ENCODE results near the gene NEDD8.

Gene NEDD8

DNA sequence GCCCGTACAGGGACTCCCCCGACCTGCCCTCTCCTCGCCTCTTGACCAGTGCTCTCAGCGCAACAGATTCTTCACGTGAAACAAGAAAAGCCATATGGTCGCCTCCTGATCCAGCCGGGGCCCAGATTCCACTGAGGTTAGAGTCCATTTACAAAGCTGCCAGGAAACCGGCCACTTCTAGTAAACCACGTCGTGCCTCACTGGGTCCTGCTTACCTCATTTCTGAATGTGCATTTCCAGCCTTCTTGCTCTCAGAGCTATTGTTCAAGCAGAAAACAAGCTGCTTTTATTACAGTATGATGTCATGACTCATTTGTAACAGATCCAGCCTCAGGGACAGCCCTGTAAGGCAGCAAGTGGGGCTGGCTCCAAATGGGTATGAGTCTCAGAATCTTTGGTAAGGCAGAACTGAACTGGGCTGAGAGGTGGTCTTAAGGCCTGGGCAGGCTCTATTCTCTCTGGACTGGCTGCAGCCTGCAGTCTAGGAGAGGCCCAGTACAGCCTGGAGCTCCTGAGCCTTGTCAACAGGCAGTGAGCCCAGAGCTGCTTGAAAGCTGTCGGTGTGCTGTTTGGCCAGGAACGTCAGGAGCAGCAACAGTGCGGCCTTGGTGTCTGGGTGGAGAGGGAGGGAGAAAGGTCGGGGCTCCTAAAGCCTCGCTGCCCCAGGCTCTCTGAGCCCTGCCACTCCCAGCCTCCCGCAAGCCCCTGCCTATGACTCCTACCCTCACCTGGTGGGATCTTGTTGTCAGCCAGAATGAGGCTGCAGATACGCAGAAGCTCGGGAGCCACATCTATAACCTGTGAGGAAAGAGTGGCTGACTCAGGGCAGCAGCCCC lies 52.0 kb downstream of the NEDD8 start:
- H3K4me1 Mint-ChIP-seq (ENCODE audit: low read depth) = no peaks in the 10 kb centered on the region
- H3K27me3 Mint-ChIP-seq (ENCODE audit: low read depth) = no peaks in the 10 kb centered on the region
- H3K4me3 Mint-ChIP-seq = no peak overlapping the region
- no peaks in the 10 kb centered on the region for H3K9me3 Mint-ChIP-seq
- peaks cover 44% of the 10 kb centered on the region for H3K36me3 Mint-ChIP-seq (ENCODE audit: low read depth)
- no peak overlapping the region for H3K27ac Mint-ChIP-seq

DNA sequence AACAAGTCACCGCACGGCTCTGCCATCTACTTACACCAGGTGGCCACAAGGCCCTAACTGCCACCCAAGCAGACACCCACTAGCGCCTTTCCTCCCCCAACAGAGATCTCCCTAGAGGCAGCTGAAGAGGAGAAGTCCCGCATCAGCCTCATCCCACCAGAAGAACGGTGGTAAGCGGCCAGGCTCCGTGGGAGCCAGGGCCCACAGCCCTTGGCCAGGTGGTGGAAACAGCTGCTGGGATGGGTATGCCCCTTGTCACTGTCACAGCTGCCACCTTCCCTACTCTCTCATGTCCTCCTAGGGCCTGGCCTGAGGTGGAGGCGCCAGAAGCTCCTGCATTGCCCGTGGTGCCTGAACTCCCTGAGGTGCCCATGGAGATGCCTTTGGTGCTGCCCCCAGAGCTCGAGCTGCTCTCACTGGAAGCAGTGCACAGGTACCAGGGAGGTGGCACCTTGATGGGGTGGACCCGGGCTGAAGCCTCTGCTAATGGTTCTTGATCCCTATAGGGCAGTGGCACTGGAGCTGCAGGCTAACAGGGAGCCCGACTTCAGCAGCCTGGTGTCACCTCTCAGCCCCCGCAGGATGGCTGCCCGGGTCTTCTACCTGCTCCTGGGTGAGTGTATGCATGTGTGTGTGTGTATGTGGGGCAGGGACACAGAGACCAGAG lies 52.7 kb downstream of the NEDD8 start:
- H3K36me3 Mint-ChIP-seq (ENCODE audit: low read depth) = peaks cover 52% of the 10 kb centered on the region

DNA sequence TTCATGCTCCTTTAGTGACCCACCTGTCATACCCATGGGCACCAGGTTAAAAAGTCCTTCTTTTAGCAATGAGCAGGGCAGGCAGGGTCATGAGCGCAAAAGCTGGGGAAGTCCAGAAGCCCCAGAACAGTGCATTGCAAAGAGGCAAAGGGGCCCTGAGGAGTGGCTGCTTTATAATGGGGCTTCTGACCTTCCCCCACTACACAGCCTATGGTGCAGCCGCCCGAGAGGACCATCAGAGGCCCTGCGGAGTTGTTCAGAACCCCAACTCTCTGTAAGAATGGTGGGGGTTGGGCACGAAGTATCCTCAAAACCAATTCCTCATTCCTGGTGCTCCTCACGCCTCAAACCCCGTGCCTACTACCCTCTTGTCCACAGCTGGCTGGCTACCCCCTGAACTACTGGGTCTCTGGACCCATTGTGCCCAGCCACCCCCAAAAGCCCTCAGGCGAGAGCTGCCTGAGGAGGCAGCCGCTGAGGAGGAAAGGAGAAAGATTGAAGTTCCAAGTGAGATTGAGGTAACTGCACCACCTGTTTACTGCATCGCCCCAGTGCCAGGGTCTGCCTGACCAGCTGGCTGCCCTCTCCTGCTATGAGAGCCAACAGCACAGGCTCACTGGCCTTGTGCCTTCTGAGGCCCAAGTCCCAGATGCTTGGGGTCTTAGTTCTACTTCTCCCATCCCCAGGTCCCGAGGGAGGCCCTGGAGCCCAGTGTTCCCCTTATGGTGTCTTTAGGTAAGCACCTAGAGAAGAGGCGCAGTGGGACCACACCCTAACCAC lies 53.6 kb downstream of the NEDD8 start:
- Mint-ChIP-seq H3K27me3 (ENCODE audit: low read depth) (no peaks in the 10 kb centered on the region), H3K36me3 (ENCODE audit: low read depth) (peaks cover 52% of the 10 kb centered on the region), H3K4me1 (ENCODE audit: low read depth) (no peaks in the 10 kb centered on the region), H3K4me3 (no peak overlapping the region), H3K9me3 (no peaks in the 10 kb centered on the region), H3K27ac (no peak overlapping the region)

More for the DNA sequence above, 52.7 kb downstream of the NEDD8 start:
- H3K4me3 Mint-ChIP-seq = no peak overlapping the region
- H3K9me3 Mint-ChIP-seq = no peaks in the 10 kb centered on the region
- H3K27me3 Mint-ChIP-seq (ENCODE audit: low read depth) = no peaks in the 10 kb centered on the region
- no peak overlapping the region for H3K27ac Mint-ChIP-seq
- no peaks in the 10 kb centered on the region for H3K4me1 Mint-ChIP-seq (ENCODE audit: low read depth)

GRCh38 chr14:24177891-24178290 lies 54.3 kb downstream of the NEDD8 start:
- Mint-ChIP-seq H3K36me3 (ENCODE audit: low read depth) (peaks cover 57% of the 10 kb centered on the region), H3K4me3 (no peak overlapping the region), H3K9me3 (no peaks in the 10 kb centered on the region), H3K27me3 (ENCODE audit: low read depth) (no peaks in the 10 kb centered on the region), H3K4me1 (ENCODE audit: low read depth) (peaks cover under 1% of the 10 kb centered on the region), H3K27ac (no peak overlapping the region)

- Mint-ChIP-seq H3K36me3 (ENCODE audit: low read depth) (peaks cover 55% of the 10 kb centered on the region), H3K9me3 (no peaks in the 10 kb centered on the region), H3K27ac (no peak overlapping the region), H3K4me3 (no peak overlapping the region), H3K27me3 (ENCODE audit: low read depth) (no peaks in the 10 kb centered on the region), H3K4me1 (ENCODE audit: low read depth) (peaks cover 3% of the 10 kb centered on the region)
Measured at GRCh38 chr14:24177041-24177825, 54.9 kb downstream of the NEDD8 start.

DNA sequence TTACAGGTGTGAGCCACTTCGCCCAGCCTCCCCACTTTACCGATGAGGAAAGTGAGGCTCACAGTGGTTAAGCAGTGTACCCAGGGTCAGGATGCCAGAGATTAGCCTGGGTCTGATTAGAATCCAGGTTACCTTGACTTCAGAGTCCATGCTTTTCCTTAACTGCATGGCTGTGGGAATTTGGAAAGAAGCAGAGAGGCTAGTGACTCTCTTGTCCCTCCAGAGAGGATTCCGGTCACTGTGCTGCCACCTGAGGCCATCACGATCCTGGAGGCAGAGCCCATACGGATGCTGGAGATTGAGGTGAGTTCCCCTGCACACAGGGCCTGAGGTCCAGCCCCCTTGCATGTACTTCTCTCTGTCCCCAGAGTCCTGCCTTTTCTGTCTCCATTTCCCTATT lies 55.6 kb downstream of the NEDD8 start:
- H3K4me3 Mint-ChIP-seq = no peak overlapping the region
- peaks cover 4% of the 10 kb centered on the region for H3K4me1 Mint-ChIP-seq (ENCODE audit: low read depth)
- H3K27ac Mint-ChIP-seq = no peak overlapping the region
- H3K9me3 Mint-ChIP-seq = no peaks in the 10 kb centered on the region
- H3K36me3 Mint-ChIP-seq (ENCODE audit: low read depth) = peaks cover 54% of the 10 kb centered on the region
- H3K27me3 Mint-ChIP-seq (ENCODE audit: low read depth) = no peaks in the 10 kb centered on the region

GRCh38 chr14:24172871-24173281 lies 59.3 kb downstream of the NEDD8 start:
- H3K4me3 Mint-ChIP-seq = no peak overlapping the region
- H3K27me3 Mint-ChIP-seq (ENCODE audit: low read depth) = no peaks in the 10 kb centered on the region
- H3K36me3 Mint-ChIP-seq (ENCODE audit: low read depth) = peaks cover 44% of the 10 kb centered on the region
- peaks cover 19% of the 10 kb centered on the region for H3K4me1 Mint-ChIP-seq (ENCODE audit: low read depth)
- H3K9me3 Mint-ChIP-seq = no peaks in the 10 kb centered on the region
- H3K27ac Mint-ChIP-seq = peak overlapping the region; percentile 34

DNA sequence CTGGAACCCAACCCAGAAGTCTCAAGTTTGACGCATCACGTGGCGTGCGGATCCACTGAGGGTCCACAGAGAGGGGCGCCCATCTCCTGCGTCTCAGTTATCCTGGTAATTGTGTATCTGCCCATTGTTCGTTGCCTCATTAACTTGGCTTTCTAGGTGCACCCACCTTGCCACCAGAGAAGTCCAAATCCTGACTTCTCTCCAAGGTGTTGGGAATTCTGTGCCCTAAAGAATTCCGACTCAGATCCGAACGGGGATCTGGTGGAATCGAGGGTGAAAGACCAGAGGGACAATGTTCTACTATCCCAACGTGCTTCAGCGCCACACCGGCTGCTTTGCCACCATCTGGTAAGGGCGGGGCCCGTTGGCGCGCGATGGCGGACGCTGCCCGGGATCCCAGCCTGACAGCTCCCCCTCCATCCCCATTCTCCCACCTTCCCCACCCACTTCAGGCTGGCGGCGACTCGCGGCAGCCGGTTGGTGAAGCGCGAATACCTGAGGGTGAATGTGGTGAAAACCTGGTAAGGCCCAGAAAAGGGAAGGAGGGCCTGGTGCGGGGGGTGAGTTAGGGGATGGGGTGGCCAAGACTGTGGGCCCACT lies 59.8 kb downstream of the NEDD8 start:
- Mint-ChIP-seq H3K27ac (no peak overlapping the region), H3K4me3 (no peak overlapping the region), H3K4me1 (ENCODE audit: low read depth) (peaks cover 23% of the 10 kb centered on the region), H3K27me3 (ENCODE audit: low read depth) (no peaks in the 10 kb centered on the region), H3K36me3 (ENCODE audit: low read depth) (peaks cover 46% of the 10 kb centered on the region), H3K9me3 (no peaks in the 10 kb centered on the region)

- Mint-ChIP-seq H3K9me3 (no peaks in the 10 kb centered on the region), H3K36me3 (ENCODE audit: low read depth) (peaks cover 45% of the 10 kb centered on the region), H3K4me1 (ENCODE audit: low read depth) (peaks cover 23% of the 10 kb centered on the region), H3K4me3 (peak within 1 kb of the TSS; percentile 40), H3K27me3 (ENCODE audit: low read depth) (no peaks in the 10 kb centered on the region), H3K27ac (peak within 1 kb of the TSS; percentile 78)
Measured at GRCh38 chr14:24171422-24172260, 60.5 kb downstream of the NEDD8 start, which contains the start of gene REC8. TSS of gene REC8 (plus strand) at chr14:24172080. CDS start at chr14:24172553, 473 bp downstream.

GRCh38 chr14:24167469-24168114 lies 64.6 kb downstream of the NEDD8 start:
- H3K36me3 Mint-ChIP-seq (ENCODE audit: low read depth) = peaks cover 63% of the 10 kb centered on the region
- H3K27ac Mint-ChIP-seq = peak overlapping the region; percentile 17
- H3K4me3 Mint-ChIP-seq = no peak overlapping the region
- no peaks in the 10 kb centered on the region for H3K27me3 Mint-ChIP-seq (ENCODE audit: low read depth)
- peaks cover 44% of the 10 kb centered on the region for H3K4me1 Mint-ChIP-seq (ENCODE audit: low read depth)
- no peaks in the 10 kb centered on the region for H3K9me3 Mint-ChIP-seq
